Measurements from ENCODE around the gene HOXA11.

HOXA11 gene

DNA sequence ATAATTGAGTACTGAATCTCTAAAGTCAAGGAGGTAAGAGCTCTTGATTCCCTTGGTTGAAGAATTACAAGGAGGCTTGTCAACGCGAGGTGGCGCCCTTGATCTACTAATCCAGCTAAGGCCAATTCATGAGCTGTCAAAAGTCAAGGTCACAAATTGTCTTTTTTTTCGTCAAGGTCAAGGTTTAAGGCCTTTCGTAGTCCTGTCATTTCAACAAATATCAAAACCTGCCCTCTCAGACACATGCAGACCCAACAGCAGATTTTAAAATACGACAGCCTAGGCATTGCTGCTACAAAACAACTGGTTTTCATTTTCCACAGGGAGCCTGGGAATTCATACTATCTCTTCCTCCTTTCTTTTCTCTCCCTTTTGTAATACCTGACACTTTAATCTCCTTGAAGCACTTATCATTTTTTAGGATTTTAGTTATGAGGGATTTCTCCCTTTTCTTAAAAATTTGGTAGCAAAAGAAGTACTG, 11.3 kb upstream of the HOXA11 start:
- Histone ChIP-seq H3F3A (ENCODE audit: control insufficient read depth, insufficient read depth) (peaks cover 2% of the 10 kb centered on the region; the same call in 1 of the 2 replicates), H3K27me3 (ENCODE audit: control insufficient read depth, low read length) (peaks cover 86% of the 10 kb centered on the region), H3K9me3 (ENCODE audit: control insufficient read depth, insufficient read depth, low read length) (no peaks in the 10 kb centered on the region), H4K20me1 (ENCODE audit: control insufficient read depth, insufficient read depth, low read depth, low read length) (peaks cover 7% of the 10 kb centered on the region; the same call in 1 of the 2 replicates), H3K4me2 (ENCODE audit: low read length) (no peak overlapping the region), H3K9me2 (replicated peaks; ENCODE audit: control insufficient read depth, low read length) (no peaks in the 10 kb centered on the region), H3K79me2 (ENCODE audit: control insufficient read depth, low read length) (no peaks in the 10 kb centered on the region), H3K36me3 (ENCODE audit: control insufficient read depth, low read length) (no peaks in the 10 kb centered on the region), H3K4me1 (ENCODE audit: control insufficient read depth, low read length) (peaks cover 15% of the 10 kb centered on the region), H3K4me3 (ENCODE audit: low read length) (no peak overlapping the region), H3K27ac (ENCODE audit: low read depth, low read length) (no peak overlapping the region)
- no peak for TF ChIP-seq EZH2phosphoT487 (IDR thresholded peaks at IDR 0.05; ENCODE audit: borderline replicate concordance, low read length)
- TF ChIP-seq, protein P1, sequence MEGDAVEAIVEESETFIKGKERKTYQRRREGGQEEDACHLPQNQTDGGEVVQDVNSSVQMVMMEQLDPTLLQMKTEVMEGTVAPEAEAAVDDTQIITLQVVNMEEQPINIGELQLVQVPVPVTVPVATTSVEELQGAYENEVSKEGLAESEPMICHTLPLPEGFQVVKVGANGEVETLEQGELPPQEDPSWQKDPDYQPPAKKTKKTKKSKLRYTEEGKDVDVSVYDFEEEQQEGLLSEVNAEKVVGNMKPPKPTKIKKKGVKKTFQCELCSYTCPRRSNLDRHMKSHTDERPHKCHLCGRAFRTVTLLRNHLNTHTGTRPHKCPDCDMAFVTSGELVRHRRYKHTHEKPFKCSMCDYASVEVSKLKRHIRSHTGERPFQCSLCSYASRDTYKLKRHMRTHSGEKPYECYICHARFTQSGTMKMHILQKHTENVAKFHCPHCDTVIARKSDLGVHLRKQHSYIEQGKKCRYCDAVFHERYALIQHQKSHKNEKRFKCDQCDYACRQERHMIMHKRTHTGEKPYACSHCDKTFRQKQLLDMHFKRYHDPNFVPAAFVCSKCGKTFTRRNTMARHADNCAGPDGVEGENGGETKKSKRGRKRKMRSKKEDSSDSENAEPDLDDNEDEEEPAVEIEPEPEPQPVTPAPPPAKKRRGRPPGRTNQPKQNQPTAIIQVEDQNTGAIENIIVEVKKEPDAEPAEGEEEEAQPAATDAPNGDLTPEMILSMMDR (IDR thresholded peaks at IDR 0.05; ENCODE audit: low read depth, low read length, poor library complexity, severe bottlenecking): peak; percentile 90

DNA sequence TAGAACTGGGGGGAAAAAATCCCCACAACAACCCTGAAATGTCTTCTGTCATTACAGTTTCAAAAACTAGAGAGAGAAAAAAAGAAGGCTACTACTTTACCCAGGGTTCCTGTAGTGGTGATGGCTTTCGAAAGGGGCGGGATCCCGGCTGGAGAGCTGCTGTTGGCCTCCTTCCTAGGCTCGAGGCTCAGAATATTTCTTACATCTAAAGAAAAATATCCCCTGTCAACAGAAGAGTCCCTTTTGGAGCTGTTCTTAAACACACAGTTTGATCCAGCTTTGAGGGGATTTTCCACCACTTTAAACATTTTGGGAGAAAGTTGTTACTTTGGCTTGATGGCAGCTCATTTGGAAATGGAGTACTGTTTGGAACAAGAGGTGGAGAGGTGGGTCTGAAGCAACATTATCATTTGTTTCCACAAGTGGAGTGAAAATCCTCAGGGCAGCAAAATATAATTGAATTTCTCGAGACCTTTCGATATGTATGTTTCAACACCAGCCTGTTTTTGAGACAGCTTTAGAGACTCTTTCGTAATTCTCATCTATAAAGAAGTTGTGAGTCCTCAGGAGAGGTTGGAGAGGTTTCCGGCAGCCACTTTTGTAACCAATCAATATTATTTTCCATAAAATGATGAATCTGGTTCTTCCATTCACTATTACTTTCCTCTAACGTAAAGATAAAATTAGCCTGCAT, 9.8 kb upstream of the HOXA11 start:
- Histone ChIP-seq H4K20me1 (ENCODE audit: control insufficient read depth, insufficient read depth, low read depth, low read length) (0 out of 2 replicates have a peak, but pooled peaks cover 5% of the 10 kb centered on the region), H3K9me3 (ENCODE audit: control insufficient read depth, insufficient read depth, low read length) (no peaks in the 10 kb centered on the region), H3K27ac (ENCODE audit: low read depth, low read length) (no peak overlapping the region), H3K4me3 (ENCODE audit: low read length) (no peak overlapping the region), H3K36me3 (ENCODE audit: control insufficient read depth, low read length) (no peaks in the 10 kb centered on the region), H3F3A (ENCODE audit: control insufficient read depth, insufficient read depth) (peaks cover 2% of the 10 kb centered on the region; the same call in 1 of the 2 replicates), H3K79me2 (ENCODE audit: control insufficient read depth, low read length) (no peaks in the 10 kb centered on the region), H3K9me2 (replicated peaks; ENCODE audit: control insufficient read depth, low read length) (no peaks in the 10 kb centered on the region), H3K27me3 (ENCODE audit: control insufficient read depth, low read length) (peaks cover 89% of the 10 kb centered on the region), H3K4me2 (ENCODE audit: low read length) (no peak overlapping the region), H3K4me1 (ENCODE audit: control insufficient read depth, low read length) (peaks cover 3% of the 10 kb centered on the region; the same call in 1 of the 2 replicates)
- TF ChIP-seq, protein P1 (IDR thresholded peaks at IDR 0.05; ENCODE audit: low read depth, low read length, poor library complexity, severe bottlenecking): no peak
- peak; percentile 7; the same call in 1 of the 2 replicates for TF ChIP-seq EZH2phosphoT487 (IDR thresholded peaks at IDR 0.05; ENCODE audit: borderline replicate concordance, low read length)

DNA sequence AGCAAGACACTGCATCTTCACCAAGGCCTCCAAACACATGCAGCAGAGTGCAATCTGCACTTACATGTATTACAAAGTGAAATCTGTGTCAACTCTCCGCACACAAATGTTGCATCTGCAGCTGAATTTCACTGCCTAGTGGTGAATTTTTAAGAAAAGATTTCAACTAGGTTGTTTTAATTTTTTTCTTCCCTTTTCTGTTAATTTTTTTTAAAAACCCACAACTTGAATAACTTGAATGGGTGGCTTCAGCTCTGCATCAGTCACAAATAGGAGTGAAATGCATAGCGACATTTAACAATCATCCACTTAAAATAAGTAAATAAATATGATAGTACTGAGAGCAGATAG, 8.9 kb upstream of the HOXA11 start:
- Histone ChIP-seq H3K36me3 (ENCODE audit: control insufficient read depth, low read length) (no peaks in the 10 kb centered on the region), H3K4me1 (ENCODE audit: control insufficient read depth, low read length) (peaks cover 8% of the 10 kb centered on the region), H3F3A (ENCODE audit: control insufficient read depth, insufficient read depth) (peaks cover 2% of the 10 kb centered on the region; the same call in 1 of the 2 replicates), H3K4me3 (ENCODE audit: low read length) (no peak overlapping the region), H3K27me3 (ENCODE audit: control insufficient read depth, low read length) (peaks cover 94% of the 10 kb centered on the region), H4K20me1 (ENCODE audit: control insufficient read depth, insufficient read depth, low read depth, low read length) (0 out of 2 replicates have a peak, but pooled peaks cover 8% of the 10 kb centered on the region), H3K4me2 (ENCODE audit: low read length) (no peak overlapping the region), H3K9me2 (replicated peaks; ENCODE audit: control insufficient read depth, low read length) (no peaks in the 10 kb centered on the region), H3K79me2 (ENCODE audit: control insufficient read depth, low read length) (no peaks in the 10 kb centered on the region), H3K27ac (ENCODE audit: low read depth, low read length) (no peak overlapping the region), H3K9me3 (ENCODE audit: control insufficient read depth, insufficient read depth, low read length) (no peaks in the 10 kb centered on the region)
- TF ChIP-seq, protein P1 (IDR thresholded peaks at IDR 0.05; ENCODE audit: low read depth, low read length, poor library complexity, severe bottlenecking): no peak
- TF ChIP-seq EZH2phosphoT487 (IDR thresholded peaks at IDR 0.05; ENCODE audit: borderline replicate concordance, low read length): no peak

Measured in DOHH2 (cell line).